Measurements from ENCODE around the gene KRT85. TPM values are rescaled to one million over a fixed set of nuclear protein-coding genes. Genes with fewer than 3 reads are reported as not detected.

KRT85 gene
- total and polyA plus RNA-seq, 4 donors, result not detected

Other genes with a start within 250 kb of the KRT85 start
- 10 to 100 TPM in 1 of 2 donors, 1 to 10 TPM in 1; 1.8 to 15.5 TPM for gene KRT80, start 175.5 kb downstream of the KRT85 start, total RNA-seq
- 1 to 10 TPM; 7.2 to 9.9 TPM for gene KRT80, start 175.5 kb downstream of the KRT85 start, polyA plus RNA-seq
- gene KRT7, start 134.2 kb downstream of the KRT85 start, total RNA-seq, result 1,000 to 10,000 TPM in 1 of 2 donors, 10 to 100 TPM in 1; 33.6 to 1,411 TPM
- gene KRT7, start 134.2 kb downstream of the KRT85 start, polyA plus RNA-seq, result 1,000 to 10,000 TPM; 1,201 to 1,415 TPM
- 1 to 10 TPM in 1 of 2 donors, not detected in 1; 1.1 TPM for gene KRT86, start 92.8 kb downstream of the KRT85 start, total RNA-seq
- under 1 TPM; 0.11 to 0.31 TPM for gene KRT86, start 92.8 kb downstream of the KRT85 start, polyA plus RNA-seq
- gene KRT81, start 75.9 kb downstream of the KRT85 start, total RNA-seq, result under 1 TPM; 0.20 to 0.61 TPM
- gene KRT81, start 75.9 kb downstream of the KRT85 start, polyA plus RNA-seq, result under 1 TPM; 0.02 to 0.26 TPM
- gene KRT83, start 46.1 kb downstream of the KRT85 start, total RNA-seq, result not detected
- gene KRT83, start 46.1 kb downstream of the KRT85 start, polyA plus RNA-seq, result not detected
- gene KRT84, start 18.2 kb upstream of the KRT85 start, total RNA-seq, result not detected
- not detected for gene KRT84, start 18.2 kb upstream of the KRT85 start, polyA plus RNA-seq
- gene KRT82, start 38.9 kb upstream of the KRT85 start, total RNA-seq, result not detected
- gene KRT82, start 38.9 kb upstream of the KRT85 start, polyA plus RNA-seq, result not detected
- gene KRT75, start 66.9 kb upstream of the KRT85 start, total RNA-seq, result not detected
- under 1 TPM in 1 of 2 donors, not detected in 1; 0.01 TPM for gene KRT75, start 66.9 kb upstream of the KRT85 start, polyA plus RNA-seq
- under 1 TPM in 1 of 2 donors, not detected in 1; 0.25 TPM for gene KRT6B, start 84.7 kb upstream of the KRT85 start, total RNA-seq
- under 1 TPM; 0.06 to 0.63 TPM for gene KRT6B, start 84.7 kb upstream of the KRT85 start, polyA plus RNA-seq
- not detected for gene KRT6C, start 106.3 kb upstream of the KRT85 start, total RNA-seq
- under 1 TPM; 0.08 to 0.10 TPM for gene KRT6C, start 106.3 kb upstream of the KRT85 start, polyA plus RNA-seq
- 1 to 10 TPM in 1 of 2 donors, under 1 TPM in 1; 0.65 to 7.9 TPM for gene KRT6A, start 125.8 kb upstream of the KRT85 start, total RNA-seq
- gene KRT6A, start 125.8 kb upstream of the KRT85 start, polyA plus RNA-seq, result 10 to 100 TPM in 1 of 2 donors, 1 to 10 TPM in 1; 6.8 to 46.8 TPM
- gene KRT5, start 152.9 kb upstream of the KRT85 start, total RNA-seq, result 10 to 100 TPM; 19.0 to 49.4 TPM
- gene KRT5, start 152.9 kb upstream of the KRT85 start, polyA plus RNA-seq, result 10 to 100 TPM; 15.8 to 48.5 TPM
- gene KRT71, start 185.7 kb upstream of the KRT85 start, total RNA-seq, result not detected
- gene KRT71, start 185.7 kb upstream of the KRT85 start, polyA plus RNA-seq, result not detected
- not detected for gene KRT74, start 206.4 kb upstream of the KRT85 start, total RNA-seq
- not detected for gene KRT74, start 206.4 kb upstream of the KRT85 start, polyA plus RNA-seq
- gene KRT72, start 234.0 kb upstream of the KRT85 start, total RNA-seq, result under 1 TPM in 1 of 2 donors, not detected in 1; 0.17 TPM
- under 1 TPM; 0.14 TPM for gene KRT72, start 234.0 kb upstream of the KRT85 start, polyA plus RNA-seq

All from lung (tissue), 4 donors.